ENCODE results near the gene USO1. TPM values are rescaled to one million over a fixed set of nuclear protein-coding genes. Genes with fewer than 3 reads are reported as not detected.
A peak's percentile ranks its signal among the peaks of the same experiment; 100 is the strongest.

USO1 gene
- total and polyA plus RNA-seq, 7 experiments from 2014 or later, result 17.8 to 54.8 (median 30.4) TPM

DNA sequence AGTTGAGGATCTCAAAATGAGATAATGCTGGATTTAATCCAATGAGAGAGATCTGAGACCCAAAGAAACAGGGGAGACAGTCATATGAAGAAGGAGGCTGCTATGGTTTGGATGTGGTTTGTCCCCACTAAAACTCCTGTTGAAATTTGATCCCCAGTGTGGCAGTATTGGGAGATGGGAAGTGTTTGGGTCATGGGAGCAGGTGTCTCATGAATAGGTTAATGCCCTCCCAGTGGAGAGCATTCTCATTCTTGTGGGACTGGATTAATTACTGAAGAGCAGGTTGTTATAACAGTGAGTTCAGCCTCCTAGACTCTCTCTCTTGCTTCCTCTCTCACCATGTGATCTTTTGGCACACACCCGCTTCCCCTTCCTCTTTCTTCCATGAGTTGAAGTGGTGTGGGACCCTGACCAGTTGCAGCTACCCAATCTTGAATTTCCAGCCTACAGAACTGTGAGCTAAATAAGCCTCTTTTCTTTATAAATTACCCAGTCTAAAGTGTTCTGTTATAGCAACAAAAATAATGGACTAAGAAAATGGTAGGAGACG lies 107.6 kb downstream of the USO1 start:
- peak; percentile 32 for ATAC-seq
- ChIA-PET POLR2A (no interaction called here), CTCF (no interaction called here)
- Histone ChIP-seq H3K27me3 (ENCODE audit: control insufficient read depth in 2 of 2, insufficient read depth in 2 of 2, low read length in 2 of 2) (no peaks in the 10 kb centered on the region), H3K36me3 (ENCODE audit: control insufficient read depth in 2 of 3, insufficient read depth in 3 of 3, low read length in 3 of 3) (no peaks in the 10 kb centered on the region), H3K9me3 (ENCODE audit: control insufficient read depth in 2 of 3, low read length in 3 of 3) (no peaks in the 10 kb centered on the region), H3K4me3 (ENCODE audit: low read length) (no peak overlapping the region), H3K4me1 (ENCODE audit: control insufficient read depth in 2 of 2, insufficient read depth in 2 of 2, low read length in 2 of 2) (no peaks in the 10 kb centered on the region), H3K27ac (ENCODE audit: low read depth, low read length) (no peak overlapping the region)
- Mint-ChIP-seq H3K9me3 (peaks cover 0 to 4% (median 0%) of the 10 kb centered on the region in 11 donors), H3K27ac (no peak overlapping the region), H3K36me3 (peaks cover 0 to 1% (median 0%) of the 10 kb centered on the region in 5 donors), H3K4me3 (no peak overlapping the region), H3K4me1 (peaks cover 0 to 2% (median 0%) of the 10 kb centered on the region in 7 donors), H3K27me3 (peaks cover 0 to 14% (median 0%) of the 10 kb centered on the region in 5 donors)
- intact Hi-C loops (cut with micrococcal nuclease), result no loop called here
- DNase-seq, result no peak

DNA sequence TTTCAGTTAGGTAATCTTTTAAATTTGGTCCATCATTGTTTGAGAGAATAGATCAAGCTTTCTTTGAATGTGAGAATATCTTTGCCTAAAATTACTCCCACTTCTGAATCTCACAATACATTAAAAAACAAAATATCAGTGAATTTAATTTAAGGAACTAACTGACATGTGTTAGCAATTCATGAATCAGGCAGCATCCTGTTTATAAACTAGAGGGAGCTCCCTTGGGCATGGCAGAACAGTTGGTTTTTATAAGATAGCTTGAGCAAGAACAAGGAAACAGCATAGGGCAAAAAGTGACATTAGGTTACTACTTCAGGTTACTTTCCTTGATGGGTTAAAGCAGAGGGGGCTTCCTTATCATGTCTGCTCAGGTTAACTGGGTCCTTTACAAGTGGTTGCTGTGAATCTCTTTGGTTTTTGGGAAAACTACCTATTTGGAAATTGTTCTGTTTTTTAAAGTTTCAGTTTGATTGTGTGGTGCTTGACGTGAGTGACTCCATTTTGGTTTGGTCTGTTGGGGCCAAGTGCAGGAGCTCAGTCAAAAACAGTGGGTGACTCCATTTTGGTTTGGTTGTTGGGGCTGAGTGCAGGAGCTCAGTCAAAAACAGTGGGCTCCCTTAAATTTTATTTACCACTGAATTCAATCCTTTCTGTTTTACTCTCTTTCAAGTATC lies 109.9 kb downstream of the USO1 start:
- ChIA-PET POLR2A (no interaction called here), CTCF (interaction anchor here (0.6 kb wide), 1 partner anchor 232 kb away, joined by 3 read pairs; no protein-coding TSS in a partner anchor)
- no peak overlapping the region for H3K4me3 Mint-ChIP-seq

DNA sequence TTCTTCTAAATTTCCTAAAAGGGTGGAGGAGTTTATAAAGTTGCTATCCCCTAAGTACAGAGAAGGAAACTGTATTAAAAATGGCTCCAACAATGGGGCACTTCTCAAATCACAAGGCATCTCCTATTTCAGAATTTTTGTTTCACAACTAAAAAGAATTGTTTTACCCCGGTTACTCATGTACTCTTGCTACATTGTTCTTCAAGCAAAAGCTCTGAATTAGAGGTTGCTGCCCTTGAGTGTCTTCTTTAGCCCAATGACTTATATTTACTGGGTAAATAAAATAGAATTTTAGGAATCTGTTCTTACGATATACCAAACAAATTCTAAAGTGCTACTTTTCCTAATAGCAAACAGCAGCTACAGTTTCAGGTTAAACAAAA lies 110.4 kb downstream of the USO1 start:
- H3K4me1 Mint-ChIP-seq, result peaks cover 0 to 2% (median 0%) of the 10 kb centered on the region in 7 donors
- ATAC-seq, result no peak
- no peak for DNase-seq
- H3K27me3 Mint-ChIP-seq, result peaks cover 0 to 12% (median 0%) of the 10 kb centered on the region in 5 donors
- H3K36me3 Mint-ChIP-seq, result peaks cover 0 to 1% (median 0%) of the 10 kb centered on the region in 5 donors
- H3K4me3 ChIP-seq (ENCODE audit: low read length), result no peak overlapping the region
- no peak overlapping the region for H3K27ac ChIP-seq (ENCODE audit: low read depth, low read length)
- no peaks in the 10 kb centered on the region for H3K9me3 ChIP-seq (ENCODE audit: control insufficient read depth in 2 of 3, low read length in 3 of 3)
- no peaks in the 10 kb centered on the region for H3K4me1 ChIP-seq (ENCODE audit: control insufficient read depth in 2 of 2, insufficient read depth in 2 of 2, low read length in 2 of 2)
- H3K4me3 Mint-ChIP-seq, result no peak overlapping the region
- peaks cover 0 to 4% (median 0%) of the 10 kb centered on the region in 11 donors for H3K9me3 Mint-ChIP-seq
- intact Hi-C loops (cut with micrococcal nuclease), result no loop called here
- no peaks in the 10 kb centered on the region for H3K36me3 ChIP-seq (ENCODE audit: control insufficient read depth in 2 of 3, insufficient read depth in 3 of 3, low read length in 3 of 3)
- ChIA-PET CTCF (interaction anchor here (0.6 kb wide), 1 partner anchor 232 kb away, joined by 3 read pairs; no protein-coding TSS in a partner anchor), POLR2A (no interaction called here)
- no peaks in the 10 kb centered on the region for H3K27me3 ChIP-seq (ENCODE audit: control insufficient read depth in 2 of 2, insufficient read depth in 2 of 2, low read length in 2 of 2)
- H3K27ac Mint-ChIP-seq, result no peak overlapping the region

More for the DNA sequence above, 109.9 kb downstream of the USO1 start:
- no peak for ATAC-seq
- H3K9me3 Mint-ChIP-seq, result peaks cover 0 to 4% (median 0%) of the 10 kb centered on the region in 11 donors
- H3K36me3 Mint-ChIP-seq, result peaks cover 0 to 1% (median 0%) of the 10 kb centered on the region in 5 donors
- Histone ChIP-seq H3K9me3 (ENCODE audit: control insufficient read depth in 2 of 3, low read length in 3 of 3) (no peaks in the 10 kb centered on the region), H3K27ac (ENCODE audit: low read depth, low read length) (no peak overlapping the region), H3K27me3 (ENCODE audit: control insufficient read depth in 2 of 2, insufficient read depth in 2 of 2, low read length in 2 of 2) (no peaks in the 10 kb centered on the region), H3K36me3 (ENCODE audit: control insufficient read depth in 2 of 3, insufficient read depth in 3 of 3, low read length in 3 of 3) (no peaks in the 10 kb centered on the region), H3K4me1 (ENCODE audit: control insufficient read depth in 2 of 2, insufficient read depth in 2 of 2, low read length in 2 of 2) (no peaks in the 10 kb centered on the region), H3K4me3 (ENCODE audit: low read length) (no peak overlapping the region)
- peaks cover 0 to 12% (median 0%) of the 10 kb centered on the region in 5 donors for H3K27me3 Mint-ChIP-seq
- DNase-seq, result no peak
- H3K4me1 Mint-ChIP-seq, result peaks cover 0 to 2% (median 0%) of the 10 kb centered on the region in 7 donors
- intact Hi-C loops (cut with micrococcal nuclease), result no loop called here
- H3K27ac Mint-ChIP-seq, result no peak overlapping the region

DNA sequence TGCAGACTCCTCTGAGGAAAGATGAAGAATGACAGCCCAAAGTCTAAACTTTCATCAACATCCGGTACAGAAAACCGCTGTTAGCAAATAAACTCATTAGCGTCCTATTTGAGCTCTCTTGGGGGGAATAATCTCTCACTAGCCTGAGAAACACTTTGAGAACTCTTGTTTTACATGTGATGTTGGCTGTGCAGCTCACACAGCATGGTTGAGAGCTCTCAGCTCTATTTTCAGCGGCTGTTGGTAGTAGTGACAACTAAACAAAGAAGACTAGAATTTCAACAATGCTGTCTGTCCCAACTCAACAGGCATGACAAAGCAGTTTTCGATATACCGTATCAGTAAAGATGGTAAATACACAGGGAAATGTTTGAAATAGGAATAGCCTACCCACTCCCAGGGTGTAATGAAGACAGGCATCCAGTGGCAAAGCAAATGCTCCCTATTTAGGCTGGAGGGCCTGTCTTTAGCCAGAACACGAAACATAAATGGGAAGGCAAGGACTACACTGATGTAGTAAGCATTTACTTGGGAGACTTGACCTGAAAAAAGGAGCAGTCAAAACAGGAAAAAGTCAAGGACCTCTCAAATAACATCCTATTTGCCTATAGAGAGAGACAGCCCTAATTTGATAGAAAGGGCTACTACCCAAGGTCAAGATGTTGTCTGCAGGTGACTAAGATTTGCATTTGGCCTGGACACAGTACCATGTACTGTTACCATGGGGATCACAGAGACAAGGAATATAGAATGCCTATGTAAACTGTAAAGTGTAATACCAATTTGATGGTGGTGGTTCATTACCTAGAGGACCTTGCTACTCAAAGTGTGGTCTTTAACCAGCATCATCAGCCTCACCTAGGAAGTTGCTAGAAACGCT lies 117.5 kb downstream of the USO1 start:
- ATAC-seq, result no peak
- no peak overlapping the region for H3K27ac ChIP-seq (ENCODE audit: low read depth, low read length)
- no peaks in the 10 kb centered on the region for H3K27me3 Mint-ChIP-seq
- no peaks in the 10 kb centered on the region for H3K4me1 ChIP-seq (ENCODE audit: control insufficient read depth in 2 of 2, insufficient read depth in 2 of 2, low read length in 2 of 2)
- intact Hi-C loops (cut with micrococcal nuclease), result loop anchor here in 1 of 2 donors (10.0 kb wide), 1 partner anchor 207 kb away; the partner anchor contains the start of gene CDKL2
- no peak for DNase-seq
- H3K9me3 ChIP-seq (ENCODE audit: control insufficient read depth in 2 of 3, low read length in 3 of 3), result no peaks in the 10 kb centered on the region
- no peak overlapping the region for H3K27ac Mint-ChIP-seq
- CTCF ChIA-PET, result no interaction called here
- H3K4me3 ChIP-seq (ENCODE audit: low read length), result no peak overlapping the region
- no peaks in the 10 kb centered on the region for H3K36me3 ChIP-seq (ENCODE audit: control insufficient read depth in 2 of 3, insufficient read depth in 3 of 3, low read length in 3 of 3)
- no peaks in the 10 kb centered on the region for H3K27me3 ChIP-seq (ENCODE audit: control insufficient read depth in 2 of 2, insufficient read depth in 2 of 2, low read length in 2 of 2)
- POLR2A ChIA-PET, result interaction anchor here (0.6 kb wide), 1 partner anchor 314 kb away, joined by 3 read pairs; no protein-coding TSS in a partner anchor
- H3K4me3 Mint-ChIP-seq, result no peak overlapping the region
- H3K4me1 Mint-ChIP-seq, result peaks cover 0 to 14% (median 0%) of the 10 kb centered on the region in 7 donors
- H3K36me3 Mint-ChIP-seq, result no peaks in the 10 kb centered on the region
- H3K9me3 Mint-ChIP-seq, result no peaks in the 10 kb centered on the region

DNA sequence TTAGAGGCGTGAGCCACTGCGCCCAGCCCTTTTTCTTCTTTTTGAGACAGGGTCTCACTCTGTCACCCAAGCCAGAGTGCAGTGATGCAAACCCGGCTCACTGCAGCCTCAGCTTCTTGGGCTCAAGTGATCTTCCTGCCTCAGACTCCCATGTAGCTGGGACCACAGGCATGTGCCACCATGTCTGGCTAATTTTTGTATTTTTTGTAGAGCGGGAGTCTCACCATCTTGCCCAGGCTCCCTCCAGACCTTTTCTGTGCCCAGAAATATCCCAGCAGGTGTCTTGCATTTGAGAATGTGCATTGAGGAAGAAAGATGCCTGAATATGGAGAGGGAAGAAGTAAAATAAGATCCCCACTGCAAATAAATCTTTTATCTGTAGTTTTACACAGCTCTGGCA lies 119.2 kb downstream of the USO1 start:
- Mint-ChIP-seq H3K36me3 (no peaks in the 10 kb centered on the region), H3K4me1 (peaks cover 0 to 16% (median 0%) of the 10 kb centered on the region in 7 donors), H3K9me3 (no peaks in the 10 kb centered on the region), H3K27me3 (no peaks in the 10 kb centered on the region), H3K4me3 (no peak overlapping the region), H3K27ac (no peak overlapping the region)
- DNase-seq (no peak), ATAC-seq (no peak)
- Histone ChIP-seq H3K27me3 (ENCODE audit: control insufficient read depth in 2 of 2, insufficient read depth in 2 of 2, low read length in 2 of 2) (no peaks in the 10 kb centered on the region), H3K36me3 (ENCODE audit: control insufficient read depth in 2 of 3, insufficient read depth in 3 of 3, low read length in 3 of 3) (no peaks in the 10 kb centered on the region), H3K9me3 (ENCODE audit: control insufficient read depth in 2 of 3, low read length in 3 of 3) (no peaks in the 10 kb centered on the region), H3K4me3 (ENCODE audit: low read length) (no peak overlapping the region), H3K27ac (ENCODE audit: low read depth, low read length) (no peak overlapping the region), H3K4me1 (ENCODE audit: control insufficient read depth in 2 of 2, insufficient read depth in 2 of 2, low read length in 2 of 2) (no peaks in the 10 kb centered on the region)
- ChIA-PET CTCF (no interaction called here), POLR2A (no interaction called here)
- intact Hi-C loops (cut with micrococcal nuclease), result loop anchor here in 1 of 2 donors (10.0 kb wide), 1 partner anchor 209 kb away; the partner anchor contains the start of gene CDKL2

DNA sequence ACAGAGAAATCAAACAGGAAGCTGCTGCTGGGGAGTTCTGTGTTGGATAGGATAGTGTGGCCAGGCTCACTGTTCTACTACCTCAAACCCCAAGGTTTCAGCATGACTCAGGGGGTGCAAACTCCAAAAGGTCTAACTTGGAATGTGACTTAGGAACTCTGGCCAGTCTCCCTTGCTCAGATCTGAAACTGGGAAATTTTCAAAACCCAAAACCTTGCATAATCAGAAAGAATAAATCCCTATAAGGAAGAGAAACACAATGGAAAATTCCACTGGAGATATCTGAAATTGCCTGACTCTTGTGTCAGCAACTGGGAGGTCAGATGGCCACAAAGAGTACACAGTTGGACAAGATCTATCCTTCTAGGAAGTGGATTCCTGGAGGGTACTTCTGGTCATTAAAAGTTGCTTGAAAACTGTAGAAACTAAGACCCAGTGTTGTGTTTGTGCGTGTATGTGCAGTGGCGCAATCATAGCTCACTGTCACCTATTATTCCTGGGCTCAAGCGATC lies 119.8 kb downstream of the USO1 start:
- DNase-seq (no peak), ATAC-seq (no peak)
- Histone ChIP-seq H3K27me3 (ENCODE audit: control insufficient read depth in 2 of 2, insufficient read depth in 2 of 2, low read length in 2 of 2) (no peaks in the 10 kb centered on the region), H3K4me3 (ENCODE audit: low read length) (no peak overlapping the region), H3K9me3 (ENCODE audit: control insufficient read depth in 2 of 3, low read length in 3 of 3) (no peaks in the 10 kb centered on the region), H3K27ac (ENCODE audit: low read depth, low read length) (no peak overlapping the region), H3K36me3 (ENCODE audit: control insufficient read depth in 2 of 3, insufficient read depth in 3 of 3, low read length in 3 of 3) (no peaks in the 10 kb centered on the region), H3K4me1 (ENCODE audit: control insufficient read depth in 2 of 2, insufficient read depth in 2 of 2, low read length in 2 of 2) (no peaks in the 10 kb centered on the region)
- intact Hi-C loops (cut with micrococcal nuclease), result loop anchor here in 1 of 2 donors (10.0 kb wide), 1 partner anchor 209 kb away; the partner anchor contains the start of gene CDKL2
- H3K27me3 Mint-ChIP-seq, result no peaks in the 10 kb centered on the region
- ChIA-PET CTCF (no interaction called here), POLR2A (no interaction called here)
- peaks cover 0 to 22% (median 0%) of the 10 kb centered on the region in 7 donors for H3K4me1 Mint-ChIP-seq
- H3K4me3 Mint-ChIP-seq, result no peak overlapping the region
- no peaks in the 10 kb centered on the region for H3K36me3 Mint-ChIP-seq
- H3K27ac Mint-ChIP-seq, result no peak overlapping the region
- no peaks in the 10 kb centered on the region for H3K9me3 Mint-ChIP-seq
